ENCODE data around the gene GNAQ. TPM values are rescaled to one million over a fixed set of nuclear protein-coding genes. Genes with fewer than 3 reads are reported as not detected.

The GNAQ gene
- polyA plus RNA-seq, 1 experiment: 71.4 TPM

DNA sequence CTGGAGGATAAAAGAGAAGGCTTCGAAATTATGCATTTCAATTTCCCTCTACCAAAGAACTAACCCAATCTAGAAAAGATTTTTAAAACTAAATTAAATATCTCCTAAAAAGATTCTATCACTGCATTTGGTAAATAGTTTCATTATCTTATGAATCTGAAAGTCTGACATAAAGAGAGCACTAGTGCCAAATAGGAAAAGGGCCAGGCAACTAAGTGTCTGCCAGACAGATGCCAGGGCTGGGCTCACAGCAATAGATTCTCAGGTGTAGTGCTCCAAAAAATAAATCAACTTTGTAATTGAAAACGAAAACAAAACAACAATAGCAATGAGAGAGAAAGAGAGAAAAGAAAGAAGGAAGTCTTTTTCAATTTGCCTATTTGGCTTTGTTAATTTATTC is 225.8 kb downstream of the GNAQ start:
- ChIA-PET CTCF (no interaction called here), POLR2A (no interaction called here)
- Histone ChIP-seq H3K27me3 (ENCODE audit: control insufficient read depth, insufficient read depth, low read length) (no peaks in the 10 kb centered on the region), H3K27ac (ENCODE audit: low read depth, low read length) (no peak overlapping the region), H3K4me3 (ENCODE audit: low read depth, low read length) (no peak overlapping the region), H3K9me3 (ENCODE audit: control insufficient read depth, insufficient read depth, low read length) (no peaks in the 10 kb centered on the region)
- no peak for DNase-seq (ENCODE audit: low read depth, low spot score)
- TF ChIP-seq, protein P1, sequence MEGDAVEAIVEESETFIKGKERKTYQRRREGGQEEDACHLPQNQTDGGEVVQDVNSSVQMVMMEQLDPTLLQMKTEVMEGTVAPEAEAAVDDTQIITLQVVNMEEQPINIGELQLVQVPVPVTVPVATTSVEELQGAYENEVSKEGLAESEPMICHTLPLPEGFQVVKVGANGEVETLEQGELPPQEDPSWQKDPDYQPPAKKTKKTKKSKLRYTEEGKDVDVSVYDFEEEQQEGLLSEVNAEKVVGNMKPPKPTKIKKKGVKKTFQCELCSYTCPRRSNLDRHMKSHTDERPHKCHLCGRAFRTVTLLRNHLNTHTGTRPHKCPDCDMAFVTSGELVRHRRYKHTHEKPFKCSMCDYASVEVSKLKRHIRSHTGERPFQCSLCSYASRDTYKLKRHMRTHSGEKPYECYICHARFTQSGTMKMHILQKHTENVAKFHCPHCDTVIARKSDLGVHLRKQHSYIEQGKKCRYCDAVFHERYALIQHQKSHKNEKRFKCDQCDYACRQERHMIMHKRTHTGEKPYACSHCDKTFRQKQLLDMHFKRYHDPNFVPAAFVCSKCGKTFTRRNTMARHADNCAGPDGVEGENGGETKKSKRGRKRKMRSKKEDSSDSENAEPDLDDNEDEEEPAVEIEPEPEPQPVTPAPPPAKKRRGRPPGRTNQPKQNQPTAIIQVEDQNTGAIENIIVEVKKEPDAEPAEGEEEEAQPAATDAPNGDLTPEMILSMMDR (IDR thresholded peaks at IDR 0.05; ENCODE audit: low read depth, low read length): no peak

DNA sequence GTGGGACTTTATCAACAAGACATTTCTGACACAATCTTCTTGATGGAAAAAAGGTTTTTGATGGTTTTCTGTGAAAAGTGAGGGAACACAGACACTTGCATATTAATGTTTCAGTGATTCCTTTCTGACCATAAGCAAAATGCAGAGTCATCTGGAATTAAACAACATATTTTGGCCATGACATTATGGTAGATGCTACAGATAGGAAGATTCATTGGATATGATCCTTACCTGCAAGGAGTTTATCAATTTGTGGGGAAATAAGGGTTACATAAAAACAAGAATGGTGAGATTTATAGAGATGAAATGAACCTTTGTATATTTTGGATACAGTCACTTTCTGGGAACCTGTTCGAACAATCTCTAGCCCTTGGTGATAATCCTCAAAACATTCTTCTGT is 228.2 kb downstream of the GNAQ start:
- POLR2A ChIA-PET: no interaction called here
- TF ChIP-seq, protein P1 (IDR thresholded peaks at IDR 0.05; ENCODE audit: low read depth, low read length): no peak
- Histone ChIP-seq H3K4me3 (ENCODE audit: low read depth, low read length) (no peak overlapping the region), H3K27ac (ENCODE audit: low read depth, low read length) (no peak overlapping the region), H3K27me3 (ENCODE audit: control insufficient read depth, insufficient read depth, low read length) (no peaks in the 10 kb centered on the region), H3K9me3 (ENCODE audit: control insufficient read depth, insufficient read depth, low read length) (no peaks in the 10 kb centered on the region)
- CTCF ChIA-PET: interaction anchor here (1.9 kb wide), 1 partner anchor 370 kb away, joined by 5 read pairs; no protein-coding TSS in a partner anchor
- no peak for DNase-seq (ENCODE audit: low read depth, low spot score)

DNA sequence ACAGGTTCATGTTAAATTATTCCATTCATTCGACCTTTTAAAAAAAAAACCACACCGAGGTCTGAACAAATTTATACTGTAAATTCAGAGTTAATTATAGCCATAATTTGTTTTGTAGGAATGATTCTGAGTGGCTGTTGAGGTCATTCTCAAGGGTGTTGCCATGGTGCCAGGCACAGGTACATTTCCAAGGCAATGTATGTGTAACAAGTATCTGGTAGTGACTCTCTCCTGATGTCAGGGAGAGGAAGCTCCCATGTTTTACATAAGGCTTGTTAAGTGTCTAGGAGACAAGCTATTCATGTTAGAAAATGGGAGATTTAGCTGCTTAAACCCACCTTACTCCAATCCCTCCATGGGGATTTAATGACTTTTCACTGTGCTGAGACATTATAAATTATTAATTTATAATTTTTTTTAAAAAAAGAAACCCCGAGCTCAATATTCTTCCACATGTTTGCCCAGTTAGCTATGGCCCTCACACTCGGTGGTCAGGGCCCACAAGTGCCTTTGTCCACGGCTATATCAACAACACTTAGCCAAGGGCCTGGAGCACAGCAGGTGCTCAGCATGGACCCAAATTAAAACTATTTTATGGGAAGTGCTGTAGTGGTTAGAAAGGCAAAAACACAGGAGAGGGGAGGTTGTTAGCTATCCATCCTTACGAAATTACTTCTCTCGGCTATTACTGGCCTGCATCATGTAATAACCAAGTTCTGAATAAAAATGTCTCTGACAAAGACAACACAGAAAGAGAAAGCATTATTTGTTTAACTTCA is 228.9 kb downstream of the GNAQ start:
- POLR2A ChIA-PET: no interaction called here
- CTCF ChIA-PET: interaction anchor here (0.6 to 2.1 kb wide), 3 partner anchors 54 to 370 kb away, joined by 3 to 5 read pairs (median 5); no protein-coding TSS in a partner anchor

DNA sequence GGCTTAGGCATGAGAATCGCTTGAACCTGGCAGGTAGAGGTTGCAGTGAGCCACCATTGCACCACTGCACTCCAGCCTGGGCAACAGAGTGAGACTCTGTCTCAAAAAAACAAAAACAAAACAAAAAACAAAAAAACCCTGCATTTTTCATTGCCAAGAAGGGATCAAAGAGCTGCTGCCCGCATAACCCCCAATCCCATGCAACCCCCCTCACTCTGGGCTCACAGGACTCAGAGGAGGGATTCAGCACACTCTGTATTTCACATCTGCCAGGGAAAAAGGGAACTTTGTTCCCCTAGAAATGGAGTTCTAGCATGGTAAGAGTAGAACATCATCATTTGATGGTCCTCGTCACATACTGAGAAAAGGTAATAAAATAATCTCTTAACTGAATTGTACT is 229.5 kb downstream of the GNAQ start:
- H3K9me3 ChIP-seq (ENCODE audit: control insufficient read depth, insufficient read depth, low read length): no peaks in the 10 kb centered on the region
- H3K27ac ChIP-seq (ENCODE audit: low read depth, low read length): no peak overlapping the region
- ChIA-PET CTCF (interaction anchor here (0.6 to 2.1 kb wide), 3 partner anchors 53 to 369 kb away, joined by 3 to 5 read pairs (median 5); no protein-coding TSS in a partner anchor), POLR2A (no interaction called here)
- no peak for DNase-seq (ENCODE audit: low read depth, low spot score)
- no peaks in the 10 kb centered on the region for H3K27me3 ChIP-seq (ENCODE audit: control insufficient read depth, insufficient read depth, low read length)
- no peak overlapping the region for H3K4me3 ChIP-seq (ENCODE audit: low read depth, low read length)
- TF ChIP-seq, protein P1 (IDR thresholded peaks at IDR 0.05; ENCODE audit: low read depth, low read length): no peak

More for the DNA sequence above, 228.9 kb downstream of the GNAQ start:
- DNase-seq (ENCODE audit: low read depth, low spot score): no peak
- Histone ChIP-seq H3K9me3 (ENCODE audit: control insufficient read depth, insufficient read depth, low read length) (no peaks in the 10 kb centered on the region), H3K4me3 (ENCODE audit: low read depth, low read length) (no peak overlapping the region), H3K27me3 (ENCODE audit: control insufficient read depth, insufficient read depth, low read length) (no peaks in the 10 kb centered on the region), H3K27ac (ENCODE audit: low read depth, low read length) (no peak overlapping the region)
- TF ChIP-seq, protein P1 (IDR thresholded peaks at IDR 0.05; ENCODE audit: low read depth, low read length): no peak

DNA sequence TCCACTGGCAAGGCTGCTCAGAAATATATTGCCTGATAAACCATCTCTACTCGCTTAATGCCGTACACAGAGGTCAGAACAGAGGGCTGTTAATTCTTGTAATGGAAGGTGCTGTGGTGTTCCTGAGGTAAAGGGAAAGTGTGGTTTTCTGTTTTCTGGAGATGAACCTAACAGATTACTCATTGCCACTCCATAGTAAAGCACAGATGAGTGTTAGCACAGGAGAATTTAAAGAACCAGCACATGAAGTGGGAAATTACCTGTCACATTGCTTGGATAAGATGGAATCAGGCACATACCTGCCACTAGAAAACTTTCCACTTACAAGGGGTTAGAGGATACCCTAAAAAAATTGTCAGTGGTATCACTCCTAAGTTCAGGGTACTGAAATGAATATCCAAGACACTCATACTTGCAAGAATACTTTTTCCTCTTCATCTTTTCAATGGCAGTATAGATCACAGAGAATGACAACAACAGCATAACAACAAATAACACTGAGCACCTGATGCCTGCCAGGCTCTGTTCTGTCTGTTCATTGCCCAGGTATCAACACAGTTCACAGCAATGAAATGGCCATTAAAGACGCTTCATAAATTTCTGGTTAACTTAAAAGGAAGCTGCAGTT is 230.6 kb downstream of the GNAQ start:
- CTCF ChIA-PET: interaction anchor here (2.1 kb wide), 1 partner anchor 235 kb away, joined by 5 read pairs; no protein-coding TSS in a partner anchor
- POLR2A ChIA-PET: no interaction called here
- no peak overlapping the region for H3K4me3 ChIP-seq (ENCODE audit: low read depth, low read length)
- no peak for DNase-seq (ENCODE audit: low read depth, low spot score)
- H3K27me3 ChIP-seq (ENCODE audit: control insufficient read depth, insufficient read depth, low read length): no peaks in the 10 kb centered on the region
- TF ChIP-seq, protein P1 (IDR thresholded peaks at IDR 0.05; ENCODE audit: low read depth, low read length): no peak
- H3K27ac ChIP-seq (ENCODE audit: low read depth, low read length): no peak overlapping the region
- H3K9me3 ChIP-seq (ENCODE audit: control insufficient read depth, insufficient read depth, low read length): no peaks in the 10 kb centered on the region
